Lower leg skin (tissue), 3 donors: ENCODE results near the gene MDK.

Source experiments
- POLR2A ChIP-seq, 2 donors: fragments of 450-650 bp; IDR thresholded peaks; one replicate each; pipeline ENCODE4 v1.6.1; 2016 to 2017; ENCODE audit warnings: antibody characterized with exemption in 2 of 2, mild to moderate bottlenecking in 1 of 2, moderate library complexity in 1 of 2
- TF ChIP-seq, protein P1 (sequence below), 3 donors: fragments of 450-650 bp; IDR thresholded peaks; one replicate each; pipeline ENCODE4 v1.5.1; 2016; ENCODE audit warnings: antibody characterized with exemption in 3 of 3, mild to moderate bottlenecking in 3 of 3, moderate library complexity in 2 of 3

GRCh38 chr11:46356924-46357482, 24.5 kb upstream of the MDK start:
- TF ChIP-seq, protein P1, sequence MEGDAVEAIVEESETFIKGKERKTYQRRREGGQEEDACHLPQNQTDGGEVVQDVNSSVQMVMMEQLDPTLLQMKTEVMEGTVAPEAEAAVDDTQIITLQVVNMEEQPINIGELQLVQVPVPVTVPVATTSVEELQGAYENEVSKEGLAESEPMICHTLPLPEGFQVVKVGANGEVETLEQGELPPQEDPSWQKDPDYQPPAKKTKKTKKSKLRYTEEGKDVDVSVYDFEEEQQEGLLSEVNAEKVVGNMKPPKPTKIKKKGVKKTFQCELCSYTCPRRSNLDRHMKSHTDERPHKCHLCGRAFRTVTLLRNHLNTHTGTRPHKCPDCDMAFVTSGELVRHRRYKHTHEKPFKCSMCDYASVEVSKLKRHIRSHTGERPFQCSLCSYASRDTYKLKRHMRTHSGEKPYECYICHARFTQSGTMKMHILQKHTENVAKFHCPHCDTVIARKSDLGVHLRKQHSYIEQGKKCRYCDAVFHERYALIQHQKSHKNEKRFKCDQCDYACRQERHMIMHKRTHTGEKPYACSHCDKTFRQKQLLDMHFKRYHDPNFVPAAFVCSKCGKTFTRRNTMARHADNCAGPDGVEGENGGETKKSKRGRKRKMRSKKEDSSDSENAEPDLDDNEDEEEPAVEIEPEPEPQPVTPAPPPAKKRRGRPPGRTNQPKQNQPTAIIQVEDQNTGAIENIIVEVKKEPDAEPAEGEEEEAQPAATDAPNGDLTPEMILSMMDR (IDR thresholded peaks at IDR 0.05) = no peak
- TF ChIP-seq POLR2A (IDR thresholded peaks at IDR 0.05) = no peak
